Epithelial cell of umbilical artery (primary cell): ENCODE data around the gene KNSTRN. TPM values are rescaled to one million over a fixed set of nuclear protein-coding genes. Genes with fewer than 3 reads are reported as not detected.

Experiments
- total RNA-seq: library from RNA; depleted of rRNA; stranded (reverse); fragments of >200 nt; gene quantifications from 2 replicates; pipeline ENCODE4 v1.2.3, GENCODE V29; 2014

KNSTRN gene, protein sequence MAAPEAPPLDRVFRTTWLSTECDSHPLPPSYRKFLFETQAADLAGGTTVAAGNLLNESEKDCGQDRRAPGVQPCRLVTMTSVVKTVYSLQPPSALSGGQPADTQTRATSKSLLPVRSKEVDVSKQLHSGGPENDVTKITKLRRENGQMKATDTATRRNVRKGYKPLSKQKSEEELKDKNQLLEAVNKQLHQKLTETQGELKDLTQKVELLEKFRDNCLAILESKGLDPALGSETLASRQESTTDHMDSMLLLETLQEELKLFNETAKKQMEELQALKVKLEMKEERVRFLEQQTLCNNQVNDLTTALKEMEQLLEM
- total RNA-seq, result 55.2 and 80.5 TPM in 2 replicates

DNA sequence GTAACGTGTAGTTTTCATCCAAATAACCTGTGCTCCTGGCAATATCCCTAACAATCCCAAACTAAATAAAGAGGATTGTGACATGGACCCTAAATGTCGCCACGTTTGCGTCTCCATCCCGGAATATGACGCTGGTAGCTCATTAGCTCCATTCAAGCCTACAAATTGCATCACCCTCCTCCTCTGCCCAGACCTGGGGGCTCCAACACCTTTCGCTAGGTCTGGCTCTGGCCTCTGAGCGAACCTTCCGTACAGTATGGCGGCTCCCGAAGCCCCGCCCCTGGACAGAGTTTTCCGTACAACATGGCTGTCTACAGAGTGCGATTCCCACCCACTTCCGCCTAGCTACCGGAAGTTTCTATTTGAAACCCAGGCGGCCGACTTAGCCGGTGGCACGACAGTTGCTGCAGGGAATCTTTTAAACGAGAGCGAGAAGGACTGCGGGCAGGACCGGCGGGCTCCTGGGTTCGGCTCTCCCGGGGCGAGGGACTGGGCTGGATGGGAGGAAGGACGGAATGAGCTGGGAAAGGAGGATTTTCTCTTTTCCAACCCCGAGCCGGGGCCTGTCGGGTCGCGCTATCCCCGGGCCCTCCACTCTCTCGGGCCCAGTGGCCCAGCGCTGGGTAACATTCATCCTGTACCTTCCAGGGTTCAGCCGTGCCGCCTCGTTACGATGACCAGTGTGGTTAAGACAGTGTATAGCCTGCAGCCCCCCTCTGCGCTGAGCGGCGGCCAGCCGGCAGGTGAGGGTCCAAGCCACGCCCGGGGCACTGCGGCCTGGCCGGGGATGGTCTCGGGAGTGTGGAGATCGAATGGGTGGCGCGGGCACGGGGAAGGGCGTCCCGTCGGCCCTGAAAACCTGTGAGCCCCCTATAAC lies at the start of gene KNSTRN:
Gene KNSTRN, plus strand, starts transcription at position 142 of the 877 bp plus-strand sequence. Its CDS starts 115 bp downstream, at position 257.

DNA sequence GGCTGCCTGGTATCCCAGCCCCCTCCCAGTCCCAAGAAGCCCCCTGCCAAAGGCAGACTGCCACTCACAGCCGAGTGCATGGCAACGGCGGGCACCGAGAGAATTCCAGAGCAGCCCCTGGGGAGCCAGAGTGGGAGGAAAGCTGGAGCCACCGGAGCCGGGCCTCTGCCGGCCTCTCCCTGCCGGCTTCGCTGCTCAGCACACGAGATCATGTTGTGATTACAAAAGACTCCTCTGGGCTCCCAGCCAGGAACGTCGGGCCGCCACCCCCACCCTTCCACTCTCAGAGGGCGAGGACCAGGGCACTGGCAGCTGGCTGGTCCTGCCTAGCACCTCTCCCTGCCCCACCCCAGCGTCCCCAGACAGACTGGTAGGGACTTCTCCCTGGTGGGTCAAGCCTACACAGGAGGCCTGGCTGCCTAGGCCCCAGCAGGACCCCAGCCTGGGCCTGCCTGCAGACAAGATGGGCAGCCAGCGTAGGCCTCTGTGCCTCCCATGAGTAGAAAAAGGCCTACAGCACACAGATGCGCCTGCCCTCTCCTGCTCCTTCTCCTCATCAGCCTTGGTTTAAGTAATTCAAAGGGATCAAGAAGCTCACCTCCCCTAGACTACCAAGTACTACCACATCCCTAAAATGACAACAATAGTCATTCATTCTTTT lies 41.7 kb upstream of the KNSTRN start, which contains the start of gene CCDC9B:
Gene CCDC9B, minus strand, starts transcription at position 200 of the 661 bp plus-strand sequence. Its CDS starts 120 bp downstream, at position 80.

DNA sequence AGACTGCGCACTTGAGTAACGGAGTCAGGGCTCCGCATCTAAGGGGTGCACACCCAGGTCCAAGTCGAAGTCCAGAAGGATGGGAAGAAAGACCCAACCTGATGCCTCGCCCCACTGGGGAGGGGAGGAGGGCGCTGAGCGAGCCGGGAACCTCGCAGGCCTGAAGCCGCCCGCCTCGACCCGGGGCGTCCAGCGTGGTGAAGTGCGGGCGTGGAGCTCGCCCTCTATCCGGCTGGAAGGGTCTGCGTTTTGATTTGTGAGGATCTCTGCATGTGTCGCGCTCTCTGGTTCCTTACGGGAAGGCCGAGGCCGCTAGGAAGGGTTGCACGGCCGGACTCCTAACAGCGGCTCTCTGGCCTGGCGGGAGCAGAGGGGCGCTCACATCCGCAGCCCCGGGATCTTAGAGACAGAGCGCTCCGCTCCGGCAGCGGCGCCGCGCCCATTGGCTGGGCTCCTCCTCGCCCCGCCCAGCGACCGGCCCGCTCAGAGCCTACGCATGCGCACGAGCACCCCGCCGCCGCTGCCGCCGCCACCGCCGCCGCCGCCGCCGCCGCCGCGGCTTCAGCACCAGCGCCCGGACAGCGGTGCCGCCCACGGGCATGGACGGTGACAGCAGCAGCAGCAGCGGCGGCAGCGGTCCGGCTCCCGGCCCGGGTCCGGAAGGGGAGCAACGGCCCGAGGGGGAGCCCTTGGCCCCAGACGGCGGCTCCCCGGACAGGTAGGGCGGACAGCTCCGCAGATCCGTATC lies 24.6 kb upstream of the KNSTRN start, which contains the start of gene DISP2:
Gene DISP2, plus strand, starts transcription at position 497 of the 748 bp plus-strand sequence. Its CDS starts 103 bp downstream, at position 600.

DNA sequence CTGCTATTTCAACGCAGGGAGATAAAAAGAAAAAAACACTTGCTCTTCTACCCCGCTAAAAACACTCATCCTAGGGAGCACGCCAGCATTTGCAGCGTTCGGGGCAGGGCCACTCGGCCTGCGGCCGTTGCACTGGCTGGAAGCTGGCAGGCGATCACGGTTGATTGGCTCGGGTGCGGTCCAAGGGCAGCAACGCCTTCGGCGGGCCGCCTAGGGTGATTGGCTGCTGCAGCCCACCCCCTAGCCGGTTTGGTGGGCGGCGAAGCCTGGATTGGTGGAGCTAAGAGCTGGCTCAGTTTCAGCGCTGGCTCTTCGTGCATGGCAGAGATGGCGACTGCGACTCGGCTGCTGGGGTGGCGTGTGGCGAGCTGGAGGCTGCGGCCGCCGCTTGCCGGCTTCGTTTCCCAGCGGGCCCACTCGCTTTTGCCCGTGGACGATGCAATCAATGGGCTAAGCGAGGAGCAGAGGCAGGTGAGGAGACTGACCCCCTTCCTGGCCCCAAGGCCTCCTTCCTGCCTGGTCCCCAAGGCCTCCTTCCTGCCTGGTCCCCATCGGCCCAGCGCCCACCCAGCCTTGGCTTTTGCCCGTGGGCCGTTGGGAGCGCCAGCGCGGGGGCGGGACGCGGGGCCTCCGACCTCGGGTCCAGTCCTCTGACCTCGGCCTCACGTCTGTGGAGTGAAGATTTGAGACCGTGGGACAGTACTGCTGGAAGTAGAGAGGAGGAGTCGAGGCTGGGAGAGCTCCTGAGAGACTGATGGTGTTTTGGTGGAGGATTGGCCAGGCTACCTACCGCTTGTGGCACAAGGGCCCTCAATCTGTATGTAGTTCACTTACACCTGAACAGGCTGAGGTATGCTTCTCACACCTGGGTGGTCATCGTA lies 23.2 kb downstream of the KNSTRN start, which contains the start of gene IVD:
Gene IVD, plus strand, starts transcription at position 295 of the 881 bp plus-strand sequence. Its CDS starts 33 bp downstream, at position 328.

DNA sequence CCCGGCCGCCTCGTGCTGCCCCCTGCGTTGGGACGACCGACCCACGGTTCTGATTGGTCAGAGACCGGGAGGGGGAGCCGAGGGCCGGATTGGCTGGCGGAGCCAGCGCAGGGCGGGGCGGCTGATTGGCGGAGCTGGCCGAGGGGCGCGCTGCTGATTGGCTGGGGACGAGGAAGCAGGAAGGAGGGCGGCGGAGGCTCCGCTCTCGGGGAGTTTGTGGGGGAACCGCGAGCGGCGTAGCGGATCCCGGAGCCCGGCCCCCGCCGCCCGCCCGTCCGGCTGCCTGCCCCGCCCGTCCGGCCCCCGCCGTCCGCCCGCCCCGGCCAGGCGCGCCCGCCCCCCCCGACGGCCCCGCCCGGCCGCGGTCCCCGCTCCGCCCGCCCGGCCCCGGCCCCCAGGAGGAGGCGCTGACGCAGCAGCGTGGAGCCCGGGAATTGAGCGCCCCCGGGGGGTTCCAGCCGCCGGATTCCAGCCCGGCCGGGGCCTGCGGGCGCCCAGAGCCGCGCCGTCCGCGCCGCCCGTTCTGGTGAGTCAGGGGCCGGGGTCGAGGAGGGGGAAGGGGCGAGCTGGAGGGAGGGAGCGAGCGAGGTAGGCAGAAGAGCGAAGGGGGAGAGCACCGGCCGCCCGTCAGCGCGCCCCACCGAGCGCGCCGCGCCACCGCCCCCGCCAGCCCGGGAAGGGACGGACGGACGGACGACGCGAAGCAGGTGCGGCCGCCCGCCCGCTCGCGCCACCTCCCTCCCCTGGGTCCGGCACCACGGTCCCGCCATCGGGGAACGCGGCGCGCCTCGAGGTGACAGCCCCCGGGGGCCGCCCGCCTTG lies 58.4 kb downstream of the KNSTRN start, which contains the start of gene BAHD1:
Gene BAHD1, plus strand, starts transcription at position 211 of the 822 bp plus-strand sequence. CDS start 17,512 bp downstream, outside the sequence.

Other genes with a start within 250 kb of the KNSTRN start
- gene BUB1B, start 221.7 kb upstream of the KNSTRN start, total RNA-seq, result 30.2 and 33.7 TPM in 2 replicates
- not detected in 2 replicates for gene PAK6, start 143.7 kb upstream of the KNSTRN start, total RNA-seq
- not detected in 2 replicates for gene ANKRD63, start 99.7 kb upstream of the KNSTRN start, total RNA-seq
- 3.9 and 7.8 TPM in 2 replicates for gene PLCB2, start 74.8 kb upstream of the KNSTRN start, total RNA-seq
- 16.2 and 36.2 TPM in 2 replicates for gene INAFM2, start 59.0 kb upstream of the KNSTRN start, total RNA-seq
- 19.5 and 28.4 TPM in 2 replicates for gene CCDC9B, start 41.8 kb upstream of the KNSTRN start, total RNA-seq
- gene PHGR1, start 31.7 kb upstream of the KNSTRN start, total RNA-seq, result not detected in 2 replicates
- under 0.01 and 0.15 TPM in 2 replicates for gene DISP2, start 24.5 kb upstream of the KNSTRN start, total RNA-seq
- 43.2 and 70.2 TPM in 2 replicates for gene IVD, start 23.1 kb downstream of the KNSTRN start, total RNA-seq
- 5.6 and 5.8 TPM in 2 replicates for gene BAHD1, start 58.2 kb downstream of the KNSTRN start, total RNA-seq
- 10.7 and 12.2 TPM in 2 replicates for gene CHST14, start 88.3 kb downstream of the KNSTRN start, total RNA-seq
- 25.7 and 36.2 TPM in 2 replicates for gene CCDC32, start 182.3 kb downstream of the KNSTRN start, total RNA-seq
- 17.5 and 19.0 TPM in 2 replicates for gene RPUSD2, start 186.6 kb downstream of the KNSTRN start, total RNA-seq
- 18.5 and 24.8 TPM in 2 replicates for gene KNL1, start 211.5 kb downstream of the KNSTRN start, total RNA-seq